Measurements from ENCODE around the gene INAFM2.

Gene INAFM2

DNA sequence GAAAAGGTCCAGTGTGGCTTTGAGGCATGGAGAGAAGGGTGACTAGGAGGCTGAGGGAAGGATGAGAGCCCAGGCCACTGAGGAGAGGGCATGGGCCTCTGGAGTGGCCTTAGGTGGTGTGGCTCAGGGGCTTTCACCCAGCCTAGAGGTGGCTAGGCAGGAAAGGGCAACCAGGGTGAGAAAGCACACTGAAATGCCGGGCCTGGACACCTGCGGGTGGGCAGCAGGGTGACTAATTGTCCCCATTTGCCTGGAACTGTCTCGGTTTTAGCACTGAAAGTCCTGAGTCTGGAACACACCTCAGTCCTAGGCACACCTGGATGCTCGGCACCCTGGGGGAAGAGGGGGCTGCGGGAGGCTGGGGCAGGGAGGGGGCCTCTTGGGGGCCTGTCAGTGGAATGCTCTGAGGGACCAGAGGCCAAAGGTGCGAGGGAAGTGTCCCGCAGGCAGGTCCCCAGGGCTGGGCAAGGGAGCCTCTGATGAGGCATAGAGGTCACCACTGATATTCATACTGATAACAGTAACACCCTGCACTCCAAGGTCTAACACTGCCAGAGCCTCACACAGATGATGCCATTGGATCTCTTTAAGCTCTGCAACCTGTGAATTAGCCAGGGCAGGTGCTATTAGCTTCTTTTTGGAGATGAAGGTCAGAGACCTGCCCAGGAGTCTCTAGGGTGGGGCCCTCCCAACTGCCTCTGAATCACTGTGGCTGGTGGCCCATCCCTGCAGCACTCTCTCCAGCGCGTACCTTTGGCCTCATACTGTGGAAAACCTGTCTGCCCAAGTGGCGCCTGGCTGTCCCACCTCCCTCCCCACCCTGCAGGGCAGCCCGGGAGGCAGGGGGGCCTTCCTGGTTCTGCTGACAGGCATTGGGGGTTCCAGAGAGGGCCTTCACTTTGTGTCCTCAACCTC is 24.3 kb downstream of the INAFM2 start:
- H3K4me3 ChIP-seq (ENCODE audit: low read depth, low read length): no peak overlapping the region
- no peak for DNase-seq (ENCODE audit: low read depth)
- TF ChIP-seq, protein P1, sequence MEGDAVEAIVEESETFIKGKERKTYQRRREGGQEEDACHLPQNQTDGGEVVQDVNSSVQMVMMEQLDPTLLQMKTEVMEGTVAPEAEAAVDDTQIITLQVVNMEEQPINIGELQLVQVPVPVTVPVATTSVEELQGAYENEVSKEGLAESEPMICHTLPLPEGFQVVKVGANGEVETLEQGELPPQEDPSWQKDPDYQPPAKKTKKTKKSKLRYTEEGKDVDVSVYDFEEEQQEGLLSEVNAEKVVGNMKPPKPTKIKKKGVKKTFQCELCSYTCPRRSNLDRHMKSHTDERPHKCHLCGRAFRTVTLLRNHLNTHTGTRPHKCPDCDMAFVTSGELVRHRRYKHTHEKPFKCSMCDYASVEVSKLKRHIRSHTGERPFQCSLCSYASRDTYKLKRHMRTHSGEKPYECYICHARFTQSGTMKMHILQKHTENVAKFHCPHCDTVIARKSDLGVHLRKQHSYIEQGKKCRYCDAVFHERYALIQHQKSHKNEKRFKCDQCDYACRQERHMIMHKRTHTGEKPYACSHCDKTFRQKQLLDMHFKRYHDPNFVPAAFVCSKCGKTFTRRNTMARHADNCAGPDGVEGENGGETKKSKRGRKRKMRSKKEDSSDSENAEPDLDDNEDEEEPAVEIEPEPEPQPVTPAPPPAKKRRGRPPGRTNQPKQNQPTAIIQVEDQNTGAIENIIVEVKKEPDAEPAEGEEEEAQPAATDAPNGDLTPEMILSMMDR (IDR thresholded peaks at IDR 0.05; ENCODE audit: control insufficient read depth, extremely low read depth, insufficient read depth): no peak

DNA sequence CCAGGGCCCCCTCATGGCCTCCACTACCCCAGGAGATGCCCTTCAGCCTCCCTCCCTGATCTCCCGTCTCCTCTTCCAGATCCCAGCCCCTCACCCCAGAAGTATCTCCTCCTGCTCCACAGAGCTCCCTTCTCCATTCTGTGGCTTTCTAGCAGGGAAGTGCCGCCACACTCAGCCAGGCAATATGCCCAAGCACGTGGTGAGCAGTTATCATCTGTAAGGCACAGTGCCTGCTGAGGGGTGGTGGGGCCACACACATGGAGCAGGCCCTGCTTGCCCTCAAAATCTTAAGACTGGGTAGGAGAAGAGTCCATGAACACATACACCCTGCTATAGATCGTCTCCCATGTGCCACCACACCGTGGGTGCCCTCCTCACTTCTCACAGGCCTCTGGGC is 25.0 kb downstream of the INAFM2 start:
- TF ChIP-seq, protein P1 (IDR thresholded peaks at IDR 0.05; ENCODE audit: control insufficient read depth, extremely low read depth, insufficient read depth): no peak
- no peak for DNase-seq (ENCODE audit: low read depth)
- H3K4me3 ChIP-seq (ENCODE audit: low read depth, low read length): no peak overlapping the region

DNA sequence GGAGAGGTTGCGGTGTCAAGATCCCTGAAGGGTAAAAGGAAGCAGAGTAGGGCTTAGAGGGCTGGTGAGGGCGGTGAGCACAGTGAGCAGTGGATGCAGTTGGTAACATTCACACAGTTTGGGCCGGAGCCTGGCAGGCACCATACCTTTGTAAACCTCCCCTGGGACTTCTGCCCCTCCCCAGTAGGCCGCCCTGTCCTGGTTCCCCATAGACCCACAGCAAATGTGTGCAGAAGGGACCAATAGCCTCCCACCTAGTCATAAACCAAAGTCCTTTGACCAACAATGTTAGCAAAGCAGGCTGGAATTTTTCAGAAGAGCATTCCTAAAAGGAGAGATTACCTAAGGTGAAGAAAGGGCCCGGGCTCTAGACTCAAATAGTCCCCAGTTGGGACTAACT is 25.7 kb downstream of the INAFM2 start:
- no peak overlapping the region for H3K4me3 ChIP-seq (ENCODE audit: low read depth, low read length)
- TF ChIP-seq, protein P1 (IDR thresholded peaks at IDR 0.05; ENCODE audit: control insufficient read depth, extremely low read depth, insufficient read depth): no peak
- no peak for DNase-seq (ENCODE audit: low read depth)

DNA sequence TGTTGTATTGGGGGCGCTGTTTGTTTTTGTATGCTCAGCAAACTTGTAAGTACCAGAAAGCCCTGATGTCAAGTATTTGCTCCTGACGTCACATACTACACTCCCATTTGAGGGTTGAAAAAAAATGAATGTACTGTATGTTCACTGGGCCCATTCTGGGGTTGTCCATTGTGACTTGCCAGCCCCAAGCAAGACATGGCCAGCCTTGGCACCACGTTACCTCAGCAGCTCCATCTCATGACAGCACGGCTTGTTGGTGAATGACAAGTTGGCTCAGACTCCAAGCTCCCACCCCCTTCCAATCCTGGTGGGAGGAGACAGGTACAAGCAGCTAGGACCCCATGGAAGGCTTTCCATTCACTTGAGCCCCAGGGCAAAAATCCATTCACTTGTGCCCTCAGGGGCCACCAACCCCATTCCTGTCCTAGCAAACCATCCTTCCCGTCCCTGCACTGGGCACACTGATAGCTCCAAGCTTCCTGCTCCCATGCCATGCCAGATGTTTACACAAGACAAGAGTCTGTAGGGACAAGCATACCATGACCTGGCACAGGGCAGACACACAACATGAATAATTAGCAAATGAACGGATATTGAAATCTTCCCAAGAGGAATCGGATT is 28.9 kb downstream of the INAFM2 start:
- no peak overlapping the region for H3K4me3 ChIP-seq (ENCODE audit: low read depth, low read length)
- TF ChIP-seq, protein P1 (IDR thresholded peaks at IDR 0.05; ENCODE audit: control insufficient read depth, extremely low read depth, insufficient read depth): no peak
- no peak for DNase-seq (ENCODE audit: low read depth)

DNA sequence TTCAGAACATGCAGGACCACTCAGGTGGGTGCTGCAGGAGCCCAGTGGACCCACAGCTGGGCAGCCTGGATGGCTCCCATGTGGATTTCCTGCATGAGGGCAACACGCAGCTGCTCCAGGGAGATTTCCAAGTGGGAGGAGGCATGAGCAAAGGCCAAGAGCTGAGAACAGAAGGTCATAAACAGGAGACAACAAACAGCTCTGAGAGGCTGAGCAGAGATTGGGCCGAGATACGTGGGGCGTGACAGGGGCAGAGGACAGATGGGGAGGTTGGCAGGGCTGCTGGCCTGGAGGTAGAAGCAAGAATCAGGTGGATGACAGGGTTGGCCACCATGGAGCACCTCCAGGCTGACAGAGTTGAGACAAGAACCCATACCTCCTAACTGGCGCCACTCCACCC is 30.2 kb downstream of the INAFM2 start:
- TF ChIP-seq, protein P1 (IDR thresholded peaks at IDR 0.05; ENCODE audit: control insufficient read depth, extremely low read depth, insufficient read depth): no peak

DNA sequence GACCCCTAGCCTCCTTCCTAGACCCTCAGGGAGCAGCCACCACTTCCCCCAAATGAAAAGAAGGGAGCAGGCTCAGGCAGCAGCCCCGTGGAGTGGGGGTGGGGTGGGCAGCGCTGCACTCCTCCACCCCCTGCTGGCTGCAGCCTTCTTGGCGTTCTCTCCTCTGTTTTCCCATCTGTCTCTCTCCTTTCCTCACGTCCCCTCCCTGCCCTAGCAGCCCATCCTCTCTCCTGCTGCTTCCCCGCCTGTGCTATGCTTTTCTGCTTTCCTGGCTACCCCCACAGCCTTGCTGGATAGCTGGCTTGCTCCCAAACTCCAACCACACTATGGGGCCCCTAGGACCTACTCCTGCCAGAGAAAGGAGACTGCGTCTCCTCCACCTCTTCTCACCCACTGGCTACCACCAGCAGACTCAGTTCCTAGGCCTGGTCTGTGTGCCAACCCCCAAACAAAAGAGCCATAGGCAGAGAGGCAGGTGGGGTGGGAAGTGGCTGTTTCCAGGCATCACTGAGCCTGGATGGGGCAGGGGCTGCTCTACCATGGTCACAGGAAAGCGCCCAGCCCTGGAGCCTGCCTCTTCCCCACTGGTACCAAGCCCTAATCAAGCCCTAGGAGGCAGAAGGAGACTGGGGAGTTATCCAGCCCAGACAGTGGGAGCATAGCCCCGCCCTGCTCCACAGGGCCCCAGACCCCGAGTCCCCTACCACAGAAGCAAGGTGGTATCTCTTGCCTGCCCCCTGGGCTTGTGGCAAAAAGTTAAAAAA is 31.1 kb downstream of the INAFM2 start:
- TF ChIP-seq, protein P1 (IDR thresholded peaks at IDR 0.05; ENCODE audit: control insufficient read depth, extremely low read depth, insufficient read depth): peak; percentile 36
- no peak overlapping the region for H3K4me3 ChIP-seq (ENCODE audit: low read depth, low read length)
- no peak for DNase-seq (ENCODE audit: low read depth)

More for the DNA sequence above, 30.2 kb downstream of the INAFM2 start:
- peak; percentile 92 for DNase-seq (ENCODE audit: low read depth)
- no peak overlapping the region for H3K4me3 ChIP-seq (ENCODE audit: low read depth, low read length)
